WTC11 (cell line): ENCODE measurements around the gene FHOD3. TPM values are rescaled to one million over a fixed set of nuclear protein-coding genes. Genes with fewer than 3 reads are reported as not detected.

Source experiments
- ATAC-seq: fragments of 200-7000 bp; cut with Tn5 transposase; 2 replicates; pipeline ENCODE4 v1.10.0; 2021; ENCODE audit warnings: mild to moderate bottlenecking, moderate library complexity
- CTCF ChIA-PET: fragments of 300-600 bp; sonication (Branson Sonifier 250); formaldehyde crosslinking; loops from one replicate; lab custom pipeline; 2021; ENCODE audit warnings: antibody characterized with exemption; lab: Charles Lee
- POLR2A ChIA-PET: fragments of 350-600 bp; sonication (Branson Sonifier 250); formaldehyde crosslinking; loops from one replicate; lab custom pipeline; 2021; ENCODE audit warnings: antibody characterized with exemption; lab: Charles Lee
- DNase-seq: peaks from one replicate; pipeline ENCODE4 v3.0.0; 2021; ENCODE audit warnings: low spot score
- H3K27ac Mint-ChIP-seq: 2 replicates; pipeline ENCODE4 v1.8.0; 2021; ENCODE audit warnings: mixed read lengths
- H3K27me3 Mint-ChIP-seq: 2 replicates; pipeline ENCODE4 v1.8.0; 2021; ENCODE audit warnings: low read depth, mild to moderate bottlenecking, moderate library complexity, mixed read lengths
- H3K36me3 Mint-ChIP-seq: 2 replicates; pipeline ENCODE4 v1.8.0; 2021; ENCODE audit warnings: mixed read lengths
- H3K4me1 Mint-ChIP-seq: 2 replicates; pipeline ENCODE4 v1.8.0; 2022; ENCODE audit warnings: mixed read lengths
- H3K4me3 Mint-ChIP-seq: 2 replicates; pipeline ENCODE4 v1.8.0; 2021; ENCODE audit warnings: mild to moderate bottlenecking, moderate library complexity, mixed read lengths
- H3K9me3 Mint-ChIP-seq: 2 replicates; pipeline ENCODE4 v1.8.0; 2021; ENCODE audit warnings: mixed read lengths
- ATF1 ChIP-seq: sonication (generic); formaldehyde crosslinking; IDR thresholded peaks from 2 replicates; pipeline ENCODE4 v1.8.1; 2023; ENCODE audit warnings: mild to moderate bottlenecking, moderate library complexity, missing genetic modification reagents
- CBFB ChIP-seq: sonication (generic); formaldehyde crosslinking; IDR thresholded peaks from 2 replicates; pipeline ENCODE4 v1.8.1; 2022; ENCODE audit warnings: mild to moderate bottlenecking, low read depth, missing genetic modification reagents
- FOXK1 ChIP-seq: sonication (generic); formaldehyde crosslinking; IDR thresholded peaks from 2 replicates; pipeline ENCODE4 v1.8.0; 2022; ENCODE audit warnings: mild to moderate bottlenecking, moderate library complexity, missing genetic modification reagents
- FOXP1 ChIP-seq: sonication (generic); formaldehyde crosslinking; IDR thresholded peaks from 2 replicates; pipeline ENCODE4 v1.8.0; 2022; ENCODE audit warnings: missing genetic modification reagents, mild to moderate bottlenecking, moderate library complexity, borderline replicate concordance
- JAZF1 ChIP-seq: fragments of 250-450 bp; sonication (Bioruptor Pico); IDR thresholded peaks from 2 replicates; pipeline ENCODE4 v1.9.0; 2021; ENCODE audit warnings: moderate library complexity, mild to moderate bottlenecking, inconsistent platforms
- MXD4 ChIP-seq: fragments of 250-450 bp; sonication (Bioruptor Pico); IDR thresholded peaks from 2 replicates; pipeline ENCODE4 v1.8.0; 2021; ENCODE audit warnings: mild to moderate bottlenecking, moderate library complexity, borderline replicate concordance
- NR2C2 ChIP-seq: sonication (generic); formaldehyde crosslinking; IDR thresholded peaks from 2 replicates; pipeline ENCODE4 v1.8.0; 2022; ENCODE audit warnings: mild to moderate bottlenecking, missing genetic modification reagents
- PRRX2 ChIP-seq: fragments of 250-450 bp; sonication (Bioruptor Pico); IDR thresholded peaks from 2 replicates; pipeline ENCODE4 v1.8.0; 2021; ENCODE audit warnings: mild to moderate bottlenecking
- SOX15 ChIP-seq: fragments of 250-450 bp; sonication (Bioruptor Pico); IDR thresholded peaks from 2 replicates; pipeline ENCODE4 v1.9.0; 2021; ENCODE audit warnings: mild to moderate bottlenecking
- ZNF219 ChIP-seq: sonication (generic); formaldehyde crosslinking; IDR thresholded peaks from 2 replicates; pipeline ENCODE4 v1.8.0; 2023; ENCODE audit warnings: missing genetic modification reagents, mild to moderate bottlenecking, borderline replicate concordance
- ZNF232 ChIP-seq: sonication (generic); formaldehyde crosslinking; IDR thresholded peaks from 2 replicates; pipeline ENCODE4 v1.8.0; 2022; ENCODE audit warnings: mild to moderate bottlenecking, missing genetic modification reagents
- ZNF263 ChIP-seq: sonication (generic); formaldehyde crosslinking; IDR thresholded peaks from 2 replicates; pipeline ENCODE4 v1.8.1; 2022; ENCODE audit warnings: low read depth, mild to moderate bottlenecking, moderate library complexity, missing genetic modification reagents
- ZNF396 ChIP-seq: fragments of 250-450 bp; sonication (Bioruptor Pico); IDR thresholded peaks from 2 replicates; pipeline ENCODE4 v1.8.0; 2021; ENCODE audit warnings: mild to moderate bottlenecking, moderate library complexity, borderline replicate concordance
- total RNA-seq: library from RNA; stranded (reverse); gene quantifications from 3 replicates; pipeline ENCODE4 v1.2.3, GENCODE V29; 2021
- TF ChIP-seq, protein P1 (sequence below): sonication (generic); formaldehyde crosslinking; IDR thresholded peaks from 2 replicates; pipeline ENCODE4 v1.8.1; 2023; ENCODE audit warnings: mild to moderate bottlenecking, missing genetic modification reagents
- TF ChIP-seq, protein P2 (sequence below): sonication (generic); formaldehyde crosslinking; IDR thresholded peaks from 2 replicates; pipeline ENCODE4 v1.8.0; 2023; ENCODE audit warnings: missing genetic modification reagents
- TF ChIP-seq, protein P3 (sequence below): sonication (generic); formaldehyde crosslinking; IDR thresholded peaks from 2 replicates; pipeline ENCODE4 v1.8.0; 2023; ENCODE audit warnings: missing genetic modification reagents, mild to moderate bottlenecking, borderline replicate concordance
- TF ChIP-seq, protein P4 (sequence below): fragments of 250-450 bp; sonication (Bioruptor Pico); conservative IDR thresholded peaks from 2 replicates; pipeline ENCODE4 v1.9.0; 2021; ENCODE audit warnings: mild to moderate bottlenecking
- TF ChIP-seq, protein P5 (sequence below): sonication (generic); formaldehyde crosslinking; IDR thresholded peaks from 2 replicates; pipeline ENCODE4 v1.8.1; 2023; ENCODE audit warnings: mild to moderate bottlenecking, missing genetic modification reagents, moderate library complexity
- TF ChIP-seq, protein P6 (sequence below): sonication (generic); formaldehyde crosslinking; IDR thresholded peaks from 2 replicates; pipeline ENCODE4 v1.8.0; 2022; ENCODE audit warnings: mild to moderate bottlenecking, missing genetic modification reagents
- TF ChIP-seq, protein P7 (sequence below): sonication (generic); formaldehyde crosslinking; IDR thresholded peaks from 2 replicates; pipeline ENCODE4 v1.8.1; 2022; ENCODE audit warnings: low read depth, missing genetic modification reagents, borderline replicate concordance

FHOD3 gene
- total RNA-seq, 1 experiment from 2014 or later, result 3.8 TPM

DNA sequence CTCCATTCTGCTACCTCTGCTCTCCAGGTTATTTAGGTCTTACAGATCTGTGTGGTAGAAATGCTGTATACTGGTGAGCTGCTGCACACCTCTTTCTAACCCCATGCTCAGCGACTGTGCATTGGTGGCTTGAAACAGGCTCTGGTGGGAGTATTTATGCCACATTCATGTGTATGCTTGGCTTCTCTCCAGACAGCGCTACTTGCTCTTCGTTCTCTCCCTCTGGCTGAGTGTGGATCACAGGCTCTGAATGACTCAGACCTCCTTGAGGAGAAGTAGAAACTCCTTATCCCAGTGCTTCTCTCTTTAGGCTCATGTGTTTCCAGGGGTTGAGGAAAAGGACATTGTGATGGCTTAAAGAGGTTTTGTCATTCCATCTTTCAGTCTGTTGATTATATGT is 54.9 kb downstream of the FHOD3 start:
- no peaks in the 10 kb centered on the region for H3K27me3 Mint-ChIP-seq
- H3K36me3 Mint-ChIP-seq, result no peaks in the 10 kb centered on the region
- H3K4me3 Mint-ChIP-seq, result no peak overlapping the region
- POLR2A ChIA-PET, result no interaction called here
- TF ChIP-seq ZNF396 (no peak), SOX15 (CRISPR knock-in tag) (no peak), NR2C2 (CRISPR knock-in tag) (no peak), JAZF1 (CRISPR knock-in tag) (no peak), PRRX2 (CRISPR knock-in tag) (no peak)
- TF ChIP-seq, protein P1, sequence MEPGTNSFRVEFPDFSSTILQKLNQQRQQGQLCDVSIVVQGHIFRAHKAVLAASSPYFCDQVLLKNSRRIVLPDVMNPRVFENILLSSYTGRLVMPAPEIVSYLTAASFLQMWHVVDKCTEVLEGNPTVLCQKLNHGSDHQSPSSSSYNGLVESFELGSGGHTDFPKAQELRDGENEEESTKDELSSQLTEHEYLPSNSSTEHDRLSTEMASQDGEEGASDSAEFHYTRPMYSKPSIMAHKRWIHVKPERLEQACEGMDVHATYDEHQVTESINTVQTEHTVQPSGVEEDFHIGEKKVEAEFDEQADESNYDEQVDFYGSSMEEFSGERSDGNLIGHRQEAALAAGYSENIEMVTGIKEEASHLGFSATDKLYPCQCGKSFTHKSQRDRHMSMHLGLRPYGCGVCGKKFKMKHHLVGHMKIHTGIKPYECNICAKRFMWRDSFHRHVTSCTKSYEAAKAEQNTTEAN (CRISPR knock-in tag), result no peak
- TF ChIP-seq, protein P2, sequence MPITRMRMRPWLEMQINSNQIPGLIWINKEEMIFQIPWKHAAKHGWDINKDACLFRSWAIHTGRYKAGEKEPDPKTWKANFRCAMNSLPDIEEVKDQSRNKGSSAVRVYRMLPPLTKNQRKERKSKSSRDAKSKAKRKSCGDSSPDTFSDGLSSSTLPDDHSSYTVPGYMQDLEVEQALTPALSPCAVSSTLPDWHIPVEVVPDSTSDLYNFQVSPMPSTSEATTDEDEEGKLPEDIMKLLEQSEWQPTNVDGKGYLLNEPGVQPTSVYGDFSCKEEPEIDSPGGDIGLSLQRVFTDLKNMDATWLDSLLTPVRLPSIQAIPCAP (CRISPR knock-in tag), result no peak
- peaks cover 26% of the 10 kb centered on the region for H3K4me1 Mint-ChIP-seq
- CTCF ChIA-PET, result no interaction called here
- DNase-seq, result no peak
- no peak overlapping the region for H3K27ac Mint-ChIP-seq
- ATAC-seq, result no peak
- no peaks in the 10 kb centered on the region for H3K9me3 Mint-ChIP-seq

DNA sequence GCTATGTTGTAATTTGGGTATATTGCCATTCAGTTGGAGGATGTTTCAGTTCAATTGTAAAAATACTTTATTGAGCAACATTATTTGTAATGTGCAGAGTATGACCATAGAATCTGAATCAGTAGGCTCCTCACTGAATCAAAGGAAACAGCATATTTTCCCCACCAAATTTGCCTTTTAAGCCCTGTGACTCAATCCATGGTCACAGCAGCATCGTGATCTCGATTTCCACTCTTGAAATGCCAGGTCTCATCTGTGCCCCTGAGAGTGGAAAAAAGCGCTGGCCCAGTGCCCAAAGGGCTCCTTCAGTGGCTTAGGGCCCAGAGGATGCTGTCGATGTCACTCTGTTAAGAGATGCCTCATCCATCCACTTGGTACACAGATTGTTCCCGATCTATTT is 57.5 kb downstream of the FHOD3 start:
- Mint-ChIP-seq H3K4me1 (peaks cover 23% of the 10 kb centered on the region), H3K27ac (no peak overlapping the region), H3K36me3 (no peaks in the 10 kb centered on the region), H3K9me3 (no peaks in the 10 kb centered on the region), H3K4me3 (no peak overlapping the region), H3K27me3 (no peaks in the 10 kb centered on the region; the same call in 1 of the 2 replicates)
- ChIA-PET POLR2A (no interaction called here), CTCF (no interaction called here)
- ATAC-seq (no peak), DNase-seq (no peak)
- TF ChIP-seq ATF1 (CRISPR knock-in tag), result no peak
- TF ChIP-seq, protein P3, sequence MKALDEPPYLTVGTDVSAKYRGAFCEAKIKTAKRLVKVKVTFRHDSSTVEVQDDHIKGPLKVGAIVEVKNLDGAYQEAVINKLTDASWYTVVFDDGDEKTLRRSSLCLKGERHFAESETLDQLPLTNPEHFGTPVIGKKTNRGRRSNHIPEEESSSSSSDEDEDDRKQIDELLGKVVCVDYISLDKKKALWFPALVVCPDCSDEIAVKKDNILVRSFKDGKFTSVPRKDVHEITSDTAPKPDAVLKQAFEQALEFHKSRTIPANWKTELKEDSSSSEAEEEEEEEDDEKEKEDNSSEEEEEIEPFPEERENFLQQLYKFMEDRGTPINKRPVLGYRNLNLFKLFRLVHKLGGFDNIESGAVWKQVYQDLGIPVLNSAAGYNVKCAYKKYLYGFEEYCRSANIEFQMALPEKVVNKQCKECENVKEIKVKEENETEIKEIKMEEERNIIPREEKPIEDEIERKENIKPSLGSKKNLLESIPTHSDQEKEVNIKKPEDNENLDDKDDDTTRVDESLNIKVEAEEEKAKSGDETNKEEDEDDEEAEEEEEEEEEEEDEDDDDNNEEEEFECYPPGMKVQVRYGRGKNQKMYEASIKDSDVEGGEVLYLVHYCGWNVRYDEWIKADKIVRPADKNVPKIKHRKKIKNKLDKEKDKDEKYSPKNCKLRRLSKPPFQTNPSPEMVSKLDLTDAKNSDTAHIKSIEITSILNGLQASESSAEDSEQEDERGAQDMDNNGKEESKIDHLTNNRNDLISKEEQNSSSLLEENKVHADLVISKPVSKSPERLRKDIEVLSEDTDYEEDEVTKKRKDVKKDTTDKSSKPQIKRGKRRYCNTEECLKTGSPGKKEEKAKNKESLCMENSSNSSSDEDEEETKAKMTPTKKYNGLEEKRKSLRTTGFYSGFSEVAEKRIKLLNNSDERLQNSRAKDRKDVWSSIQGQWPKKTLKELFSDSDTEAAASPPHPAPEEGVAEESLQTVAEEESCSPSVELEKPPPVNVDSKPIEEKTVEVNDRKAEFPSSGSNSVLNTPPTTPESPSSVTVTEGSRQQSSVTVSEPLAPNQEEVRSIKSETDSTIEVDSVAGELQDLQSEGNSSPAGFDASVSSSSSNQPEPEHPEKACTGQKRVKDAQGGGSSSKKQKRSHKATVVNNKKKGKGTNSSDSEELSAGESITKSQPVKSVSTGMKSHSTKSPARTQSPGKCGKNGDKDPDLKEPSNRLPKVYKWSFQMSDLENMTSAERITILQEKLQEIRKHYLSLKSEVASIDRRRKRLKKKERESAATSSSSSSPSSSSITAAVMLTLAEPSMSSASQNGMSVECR (CRISPR knock-in tag), result no peak
- no peak for TF ChIP-seq ZNF232 (CRISPR knock-in tag)
- TF ChIP-seq FOXK1, result no peak
- TF ChIP-seq CBFB, result no peak
- TF ChIP-seq, protein P4, sequence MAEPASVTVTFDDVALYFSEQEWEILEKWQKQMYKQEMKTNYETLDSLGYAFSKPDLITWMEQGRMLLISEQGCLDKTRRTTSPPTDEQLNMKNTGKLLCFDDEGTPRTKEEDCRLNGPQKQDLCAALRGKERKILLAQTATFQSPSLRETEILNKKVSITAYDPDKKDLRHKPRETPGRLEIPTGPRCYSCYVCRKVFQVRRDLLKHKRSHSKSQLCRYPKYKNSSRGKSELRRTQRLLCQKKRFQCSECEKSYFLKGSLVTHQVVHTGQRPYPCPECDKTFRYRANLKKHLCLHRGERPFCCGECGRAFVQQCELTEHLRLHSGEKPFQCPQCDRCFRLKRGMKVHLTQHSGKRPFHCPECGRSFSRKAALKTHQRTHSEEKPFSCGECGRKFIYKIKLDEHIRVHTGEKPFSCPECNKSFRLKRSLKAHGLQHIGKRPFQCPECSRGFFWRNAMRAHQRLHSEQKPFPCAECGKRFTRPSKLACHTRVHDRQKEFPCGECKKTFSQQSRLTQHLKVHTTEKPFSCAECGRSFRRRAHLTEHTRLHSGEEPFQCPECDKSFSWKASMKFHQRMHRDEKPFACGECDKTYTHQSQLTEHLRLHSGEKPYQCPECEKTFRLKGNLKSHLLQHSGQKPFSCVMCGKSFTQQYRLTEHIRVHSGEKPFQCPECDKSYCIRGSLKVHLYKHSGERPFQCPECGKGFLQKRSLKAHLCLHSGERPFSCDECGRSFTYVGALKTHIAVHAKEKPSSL (CRISPR knock-in tag), result no peak
- TF ChIP-seq, protein P2 (CRISPR knock-in tag), result no peak
- TF ChIP-seq, protein P5, sequence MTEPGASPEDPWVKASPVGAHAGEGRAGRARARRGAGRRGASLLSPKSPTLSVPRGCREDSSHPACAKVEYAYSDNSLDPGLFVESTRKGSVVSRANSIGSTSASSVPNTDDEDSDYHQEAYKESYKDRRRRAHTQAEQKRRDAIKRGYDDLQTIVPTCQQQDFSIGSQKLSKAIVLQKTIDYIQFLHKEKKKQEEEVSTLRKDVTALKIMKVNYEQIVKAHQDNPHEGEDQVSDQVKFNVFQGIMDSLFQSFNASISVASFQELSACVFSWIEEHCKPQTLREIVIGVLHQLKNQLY, result no peak
- TF ChIP-seq, protein P6, sequence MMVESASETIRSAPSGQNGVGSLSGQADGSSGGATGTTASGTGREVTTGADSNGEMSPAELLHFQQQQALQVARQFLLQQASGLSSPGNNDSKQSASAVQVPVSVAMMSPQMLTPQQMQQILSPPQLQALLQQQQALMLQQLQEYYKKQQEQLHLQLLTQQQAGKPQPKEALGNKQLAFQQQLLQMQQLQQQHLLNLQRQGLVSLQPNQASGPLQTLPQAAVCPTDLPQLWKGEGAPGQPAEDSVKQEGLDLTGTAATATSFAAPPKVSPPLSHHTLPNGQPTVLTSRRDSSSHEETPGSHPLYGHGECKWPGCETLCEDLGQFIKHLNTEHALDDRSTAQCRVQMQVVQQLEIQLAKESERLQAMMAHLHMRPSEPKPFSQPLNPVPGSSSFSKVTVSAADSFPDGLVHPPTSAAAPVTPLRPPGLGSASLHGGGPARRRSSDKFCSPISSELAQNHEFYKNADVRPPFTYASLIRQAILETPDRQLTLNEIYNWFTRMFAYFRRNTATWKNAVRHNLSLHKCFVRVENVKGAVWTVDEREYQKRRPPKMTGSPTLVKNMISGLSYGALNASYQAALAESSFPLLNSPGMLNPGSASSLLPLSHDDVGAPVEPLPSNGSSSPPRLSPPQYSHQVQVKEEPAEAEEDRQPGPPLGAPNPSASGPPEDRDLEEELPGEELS, result no peak
- TF ChIP-seq, protein P7, sequence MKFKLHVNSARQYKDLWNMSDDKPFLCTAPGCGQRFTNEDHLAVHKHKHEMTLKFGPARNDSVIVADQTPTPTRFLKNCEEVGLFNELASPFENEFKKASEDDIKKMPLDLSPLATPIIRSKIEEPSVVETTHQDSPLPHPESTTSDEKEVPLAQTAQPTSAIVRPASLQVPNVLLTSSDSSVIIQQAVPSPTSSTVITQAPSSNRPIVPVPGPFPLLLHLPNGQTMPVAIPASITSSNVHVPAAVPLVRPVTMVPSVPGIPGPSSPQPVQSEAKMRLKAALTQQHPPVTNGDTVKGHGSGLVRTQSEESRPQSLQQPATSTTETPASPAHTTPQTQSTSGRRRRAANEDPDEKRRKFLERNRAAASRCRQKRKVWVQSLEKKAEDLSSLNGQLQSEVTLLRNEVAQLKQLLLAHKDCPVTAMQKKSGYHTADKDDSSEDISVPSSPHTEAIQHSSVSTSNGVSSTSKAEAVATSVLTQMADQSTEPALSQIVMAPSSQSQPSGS (CRISPR knock-in tag), result no peak
- no peak for TF ChIP-seq ZNF263 (CRISPR knock-in tag)
- no peak for TF ChIP-seq SOX15 (CRISPR knock-in tag)
- no peak for TF ChIP-seq ZNF219 (CRISPR knock-in tag)
- no peak for TF ChIP-seq FOXP1 (CRISPR knock-in tag)
- TF ChIP-seq MXD4 (CRISPR knock-in tag), result no peak
- no peak for TF ChIP-seq NR2C2 (CRISPR knock-in tag)
